Measurements from ENCODE around the gene SERPINH1.
A peak's percentile ranks its signal among the peaks of the same experiment; 100 is the strongest.
"Not testable (repeated sequence)": the region's sequence is repeated elsewhere in the genome, so short reads cannot be mapped to it uniquely, and the experiment has no call there.

Gene SERPINH1

GRCh38 chr11:75574698-75575602 is 12.9 kb downstream of the SERPINH1 start:
- no peak for DNase-seq

- no peak for DNase-seq
These were observed 14.0 kb downstream of the SERPINH1 start for GRCh38 chr11:75576017-75576416.

GRCh38 chr11:75576499-75576918 is 14.5 kb downstream of the SERPINH1 start:
- DNase-seq: peak in 2 of 14 donors; percentile 21 to 48

- DNase-seq: peak in 3 of 14 donors; percentile 25 to 47 (median 32)
These were observed 15.2 kb downstream of the SERPINH1 start for GRCh38 chr11:75577207-75577606.

- no peak for DNase-seq
These were observed 16.9 kb downstream of the SERPINH1 start for GRCh38 chr11:75578977-75579376.

- no peak for DNase-seq
These were observed 17.8 kb downstream of the SERPINH1 start for GRCh38 chr11:75579841-75580240.

GRCh38 chr11:75582506-75582894 is 20.4 kb downstream of the SERPINH1 start:
- no peak for DNase-seq

- DNase-seq: peak in 13 of 14 donors; percentile 50 to 86 (median 61)
These were observed 21.1 kb downstream of the SERPINH1 start for GRCh38 chr11:75582895-75583717.

GRCh38 chr11:75583718-75584658 is 21.9 kb downstream of the SERPINH1 start:
- DNase-seq: peak in 13 of 14 donors; percentile 37 to 80 (median 67)

GRCh38 chr11:75584659-75585292 is 22.7 kb downstream of the SERPINH1 start:
- DNase-seq: not testable (repeated sequence)

- no peak for DNase-seq
These were observed 23.2 kb downstream of the SERPINH1 start for GRCh38 chr11:75585293-75585670.

GRCh38 chr11:75586395-75586794 is 24.3 kb downstream of the SERPINH1 start:
- no peak for DNase-seq

GRCh38 chr11:75588051-75588481 is 26.0 kb downstream of the SERPINH1 start:
- DNase-seq: no peak

GRCh38 chr11:75589051-75589450 is 27.0 kb downstream of the SERPINH1 start:
- no peak for DNase-seq

GRCh38 chr11:75589933-75590332 is 27.9 kb downstream of the SERPINH1 start:
- no peak for DNase-seq

GRCh38 chr11:75591371-75591770 is 29.3 kb downstream of the SERPINH1 start:
- peak in 1 of 14 donors; percentile 70 for DNase-seq

GRCh38 chr11:75591966-75592365 is 29.9 kb downstream of the SERPINH1 start:
- no peak for DNase-seq

GRCh38 chr11:75592715-75593114 is 30.7 kb downstream of the SERPINH1 start:
- DNase-seq: no peak

GRCh38 chr11:75593286-75593915 is 31.3 kb downstream of the SERPINH1 start:
- DNase-seq: no peak

GRCh38 chr11:75594211-75594610 is 32.2 kb downstream of the SERPINH1 start:
- DNase-seq: peak in 2 of 14 donors; percentile 11 to 40

GRCh38 chr11:75595429-75595828 is 33.4 kb downstream of the SERPINH1 start:
- DNase-seq: no peak
